HG03442 (cell line): Measurements from ENCODE around the gene YKT6.

Experiments
- ATAC-seq: cut with Tn5 transposase; IDR thresholded peaks from one replicate; pipeline ENCODE4 v1.9.1; 2021; ENCODE audit warnings: mild to moderate bottlenecking, moderate library complexity; ENCODE audit not compliant: unreplicated experiment

The YKT6 gene

DNA sequence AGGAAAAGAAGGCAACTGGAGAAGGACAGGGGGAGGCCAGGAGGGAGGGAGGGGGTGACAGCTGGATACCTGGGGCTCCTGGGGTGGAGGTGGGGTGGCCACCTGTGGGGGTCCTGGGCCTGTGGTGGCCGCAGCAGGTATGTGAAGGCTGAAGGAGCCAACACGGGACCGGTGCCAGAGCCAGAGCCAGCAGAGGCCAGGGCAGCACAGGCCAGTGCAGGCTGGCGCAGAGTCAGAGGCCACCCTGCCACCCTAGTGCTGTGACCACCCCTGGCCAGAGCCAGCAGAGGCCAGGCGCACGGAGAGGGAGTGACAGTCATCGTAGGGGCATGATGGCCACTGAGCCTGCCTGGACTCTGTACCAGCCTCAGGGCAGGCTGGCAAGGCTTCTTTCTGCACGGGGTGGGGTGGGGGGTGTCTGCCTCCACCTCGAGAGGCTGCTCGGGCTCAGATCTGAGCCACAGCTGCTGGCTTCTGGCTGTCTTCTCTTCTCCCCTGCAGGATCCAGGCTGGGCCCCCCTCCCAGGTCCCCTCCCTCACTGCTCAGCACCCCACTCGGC is 28.8 kb downstream of the YKT6 start:
- no peak for ATAC-seq

DNA sequence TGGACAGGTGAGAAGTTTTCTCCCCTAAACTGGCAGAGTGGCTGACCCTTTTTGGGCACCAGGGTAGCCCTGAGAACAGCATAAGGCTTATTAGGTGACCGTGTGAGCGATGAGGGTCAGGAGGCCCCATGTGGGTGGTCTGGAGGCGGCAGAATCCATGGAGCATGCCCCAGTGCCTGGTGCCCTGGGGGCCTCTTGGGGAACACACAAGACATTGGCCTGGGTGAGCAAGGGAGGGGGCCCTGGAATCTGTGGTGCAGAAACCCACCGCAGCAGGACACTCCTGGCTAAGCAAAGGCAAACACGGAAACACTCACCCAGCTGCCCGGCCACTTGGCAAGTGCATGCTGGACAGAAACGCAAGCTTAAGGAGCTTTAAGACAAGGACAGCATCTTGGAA is 29.5 kb downstream of the YKT6 start:
- no peak for ATAC-seq

DNA sequence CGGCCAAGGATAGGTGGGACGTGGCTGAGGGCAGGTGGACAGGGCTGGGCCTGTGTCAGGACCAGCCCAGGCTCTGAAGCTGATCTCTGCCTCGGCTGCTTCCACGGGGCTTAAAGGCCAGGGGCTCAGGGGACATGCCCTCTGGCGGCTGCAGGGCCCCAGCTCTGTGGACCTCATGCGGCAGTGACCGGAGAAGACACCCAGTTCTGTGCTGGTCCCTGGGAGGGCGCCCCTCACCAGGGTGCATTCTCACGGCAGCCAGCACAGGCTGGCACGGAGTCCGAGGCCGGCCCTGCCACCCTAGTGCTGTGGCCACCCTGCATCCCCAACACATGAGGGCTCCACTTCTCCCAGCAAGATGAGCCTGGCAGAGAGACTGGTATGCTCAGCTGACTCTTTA is 30.3 kb downstream of the YKT6 start:
- ATAC-seq, result no peak

DNA sequence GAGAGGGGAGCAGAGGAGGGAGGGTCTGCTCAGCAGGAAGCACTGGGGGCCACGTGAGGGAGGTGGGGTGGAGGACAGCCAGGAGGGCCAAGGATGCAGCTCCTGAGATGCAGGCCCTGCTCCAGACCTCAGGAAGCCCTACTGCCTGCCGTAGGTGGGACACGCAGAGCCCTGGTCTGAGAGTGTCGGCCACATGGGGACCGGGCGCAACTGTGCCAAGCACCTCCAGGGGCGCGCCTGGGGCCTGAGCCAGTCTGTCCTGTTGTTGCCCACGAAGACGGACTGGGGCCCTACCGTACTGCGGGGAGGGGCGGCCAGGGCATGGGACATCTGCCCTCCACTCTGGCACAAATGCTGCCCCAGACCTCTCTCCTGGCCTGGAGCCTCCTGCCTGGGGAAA is 31.6 kb downstream of the YKT6 start:
- no peak for ATAC-seq

DNA sequence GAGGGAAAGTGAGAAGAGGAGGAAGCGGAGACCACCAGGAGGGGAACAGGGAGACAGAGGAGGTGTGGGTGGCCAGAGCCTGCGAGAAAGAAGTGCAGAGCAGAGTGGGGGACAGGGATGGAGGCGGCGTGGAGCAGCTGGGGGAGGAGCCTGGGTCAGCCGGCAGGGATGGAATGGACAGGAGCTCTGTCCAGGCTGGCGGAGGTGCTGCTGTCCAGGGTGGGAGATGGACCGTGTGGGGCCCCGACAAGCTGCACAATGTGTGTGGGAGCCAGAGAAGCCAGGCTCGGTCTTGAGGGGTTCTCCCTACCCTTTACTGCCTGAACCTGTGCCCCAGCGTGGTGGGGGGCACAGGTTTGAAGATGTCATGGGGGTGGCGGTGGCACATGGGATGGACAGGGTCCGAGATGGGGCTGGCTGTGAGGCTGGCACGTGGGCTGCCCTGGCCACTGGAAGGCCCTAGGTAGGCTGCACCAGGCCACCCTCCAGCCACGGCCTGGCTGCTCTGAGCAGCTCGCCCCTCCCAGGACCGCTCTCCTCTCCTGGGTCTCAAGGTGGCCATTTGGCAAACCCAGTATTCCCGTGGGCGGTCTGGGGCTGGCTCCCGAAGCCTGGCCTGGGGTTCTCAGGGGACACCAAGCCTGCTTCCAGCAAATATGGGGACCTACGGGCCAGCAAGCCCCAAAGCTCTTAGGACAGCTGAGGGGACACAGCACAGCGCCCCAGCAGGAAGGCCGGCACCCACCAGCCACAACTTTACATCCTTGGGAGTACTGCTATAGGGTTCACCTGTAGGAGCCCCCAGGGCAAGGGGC is 32.3 kb downstream of the YKT6 start:
- ATAC-seq, result no peak

DNA sequence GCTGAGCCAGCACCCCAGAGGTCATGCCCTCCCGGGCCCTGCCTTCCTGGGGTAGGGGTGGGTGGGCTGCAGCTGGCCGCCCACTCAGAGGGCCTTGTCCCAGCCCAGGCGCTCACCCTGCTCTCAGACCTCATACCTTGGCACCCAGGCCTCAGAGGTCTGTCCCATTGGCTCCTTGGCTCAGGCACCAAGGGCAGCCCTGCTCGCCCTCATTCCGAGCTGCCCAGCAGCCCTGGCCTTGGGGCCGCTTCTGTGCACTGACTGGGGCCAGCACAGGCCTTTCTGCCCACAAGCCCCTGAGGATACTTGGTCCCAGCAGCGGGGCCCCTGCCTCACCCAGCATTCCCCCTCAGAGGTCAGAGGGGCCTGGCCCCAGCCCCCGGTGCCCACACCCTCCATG is 34.3 kb downstream of the YKT6 start:
- ATAC-seq, result no peak

DNA sequence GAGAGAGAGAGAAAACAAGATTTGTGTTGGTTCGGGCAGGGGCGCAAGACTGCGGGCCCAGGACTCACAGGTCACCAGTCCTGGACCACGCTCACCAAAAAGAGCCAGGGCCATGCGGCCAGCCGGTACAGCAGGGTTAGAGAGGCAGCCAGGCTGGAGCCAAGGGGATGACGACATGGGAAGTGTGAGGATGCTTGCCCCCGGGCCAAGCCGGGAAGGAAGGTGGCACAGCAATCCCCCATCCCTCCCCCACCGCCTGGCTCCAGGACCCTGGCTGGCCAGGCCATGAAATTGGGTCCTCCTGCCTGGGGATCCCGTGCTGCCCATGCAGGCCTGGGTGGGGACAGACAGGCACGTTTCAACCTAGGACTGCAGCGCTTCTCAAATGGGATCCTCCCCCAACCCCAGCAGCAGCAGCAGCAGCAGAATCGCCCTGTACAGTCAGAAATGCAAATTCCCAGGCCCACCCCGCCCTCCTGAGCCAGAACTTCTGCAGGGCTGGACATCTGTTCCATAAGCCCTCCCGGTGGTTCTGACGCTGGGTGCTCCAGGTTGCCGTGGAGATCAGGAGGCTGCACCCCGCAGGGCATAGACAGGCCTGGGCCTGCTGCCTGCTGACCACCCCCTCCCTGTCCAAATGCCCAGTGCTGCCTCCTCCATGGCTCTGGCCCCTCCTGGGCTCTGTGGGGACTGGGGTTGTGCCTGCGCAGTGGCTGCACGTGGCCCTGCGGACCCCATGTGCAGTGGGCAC is 35.0 kb downstream of the YKT6 start:
- no peak for ATAC-seq

DNA sequence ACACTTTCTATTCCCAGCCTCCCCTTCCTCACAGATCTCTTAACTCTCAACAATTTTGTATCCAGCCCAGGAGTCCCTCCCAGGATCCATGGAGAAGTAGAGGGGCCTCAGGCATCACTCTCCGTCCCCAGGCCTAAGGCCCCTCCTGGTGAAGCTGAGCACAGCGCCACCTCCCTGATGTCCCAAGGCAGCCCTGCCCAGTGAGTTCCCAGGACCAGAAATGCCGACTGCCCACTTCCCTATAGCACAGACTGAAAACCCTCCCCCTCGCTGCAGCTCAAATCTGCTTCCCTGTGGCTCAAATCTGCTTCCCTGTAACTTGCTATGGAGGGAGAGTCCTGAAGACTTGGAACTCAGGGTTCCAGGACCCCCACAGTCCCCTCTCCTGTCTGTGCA is 35.6 kb downstream of the YKT6 start:
- no peak for ATAC-seq

DNA sequence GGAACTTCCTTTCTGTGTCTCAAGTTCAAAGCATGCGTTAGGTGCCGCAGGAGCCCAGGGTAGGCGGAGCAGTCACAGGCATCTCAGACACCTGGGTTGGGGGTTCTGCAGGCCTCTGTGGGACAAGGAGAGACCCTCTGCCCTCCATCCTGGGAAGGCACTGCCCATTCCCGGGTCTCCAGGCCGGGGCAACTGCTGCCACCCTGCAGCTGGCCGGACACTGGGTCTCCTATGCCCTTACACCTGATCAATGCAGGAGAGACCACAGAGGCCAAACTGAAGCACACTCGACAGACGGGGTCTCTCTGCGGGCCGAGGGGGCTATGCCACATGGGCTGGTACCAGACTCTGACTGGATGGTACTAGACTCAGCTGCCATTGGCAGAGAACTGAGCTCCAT is 36.9 kb downstream of the YKT6 start:
- ATAC-seq, result no peak

DNA sequence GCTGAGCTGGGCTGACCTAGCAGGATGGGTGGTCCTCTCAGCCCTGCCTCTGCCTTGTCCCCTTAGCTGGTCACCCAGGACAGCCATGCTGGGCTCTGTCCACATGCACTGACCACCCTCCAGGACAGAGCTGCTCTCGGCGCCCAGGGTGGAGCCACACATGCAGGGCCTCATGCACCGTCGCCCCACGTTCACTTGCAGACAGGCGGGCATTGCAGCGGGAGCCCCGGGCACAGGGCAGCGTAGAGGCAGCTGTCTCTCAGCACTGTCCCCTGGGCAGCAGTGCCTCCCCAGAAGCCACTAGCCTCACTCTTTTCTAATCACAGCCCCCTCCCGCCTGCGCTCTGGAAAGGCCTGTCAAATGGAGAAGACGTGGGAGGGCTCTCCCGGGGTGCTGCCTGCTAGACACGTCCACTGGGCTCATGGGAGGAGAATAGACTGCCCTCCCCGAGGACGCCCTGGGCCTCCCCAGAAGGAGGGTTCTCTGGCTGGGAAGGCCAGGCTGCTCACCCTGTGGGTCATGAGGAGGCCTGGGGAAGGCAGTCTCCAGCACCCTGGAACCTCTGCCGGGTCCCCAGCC is 37.4 kb downstream of the YKT6 start:
- ATAC-seq, result no peak

DNA sequence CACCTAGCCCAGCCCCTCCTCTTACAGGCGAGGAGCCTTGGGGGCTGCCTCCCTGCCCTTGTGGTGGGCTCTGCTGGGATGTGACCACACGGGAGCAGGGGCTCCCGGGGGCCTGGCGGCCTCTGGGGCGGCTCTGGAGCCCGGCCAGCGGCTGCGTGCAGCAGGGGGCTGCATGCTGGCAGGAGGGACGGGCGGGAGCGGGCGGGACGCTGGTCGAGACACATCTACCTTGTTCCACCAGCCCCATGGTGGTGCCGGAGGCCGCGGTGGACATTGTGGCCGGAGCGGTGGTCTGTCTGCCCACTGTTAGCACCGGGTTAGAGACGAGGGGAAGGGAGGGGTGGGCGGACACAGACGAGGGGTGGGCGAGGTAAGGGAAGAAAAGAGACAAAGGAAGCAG is 38.6 kb downstream of the YKT6 start:
- no peak for ATAC-seq

DNA sequence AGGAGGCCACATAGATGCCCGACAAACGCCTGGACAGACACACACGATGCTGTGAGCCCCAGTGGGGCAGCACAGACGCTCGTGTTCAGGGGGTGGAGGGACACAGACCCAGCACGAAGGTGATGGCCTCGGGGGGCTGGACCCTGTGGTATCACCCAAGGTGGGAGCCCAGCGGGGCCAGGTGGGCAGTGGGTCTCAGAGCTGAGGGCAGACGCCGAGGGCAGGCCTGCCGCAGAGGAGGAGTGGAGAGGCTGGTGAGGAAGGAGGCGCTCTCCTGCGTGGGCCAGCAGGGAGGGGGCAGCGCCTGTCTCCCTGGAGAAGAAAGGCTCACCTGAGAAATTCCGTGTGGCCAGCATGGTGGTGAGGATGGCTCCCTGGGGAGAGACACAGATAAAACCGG is 39.6 kb downstream of the YKT6 start:
- ATAC-seq, result no peak

DNA sequence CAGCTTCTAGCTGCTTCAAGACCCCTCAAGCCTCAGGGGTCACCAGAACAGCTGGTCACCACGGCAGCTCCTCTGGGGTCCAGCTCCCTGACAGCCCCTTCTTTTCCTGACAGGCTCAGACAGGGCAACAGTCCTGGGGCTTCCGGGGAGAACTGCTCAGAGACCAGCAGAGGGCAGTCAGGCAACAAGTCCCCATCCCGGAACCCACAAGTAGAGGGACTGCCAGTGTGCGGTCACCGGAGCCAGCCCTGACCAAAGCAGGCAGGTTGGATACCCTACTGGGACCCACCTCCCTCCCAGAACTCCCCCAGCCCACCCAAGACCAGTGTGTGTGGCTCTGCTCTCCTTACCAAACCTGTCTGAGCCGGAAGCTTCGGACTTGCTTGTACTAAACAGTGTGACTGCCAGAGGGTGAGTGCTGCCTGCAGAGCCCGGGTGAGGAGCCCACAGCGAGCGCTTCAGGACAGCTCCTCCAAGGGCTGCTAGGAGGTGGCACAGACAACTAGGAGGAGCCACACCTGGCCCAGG is 40.3 kb downstream of the YKT6 start:
- peak; percentile 67 for ATAC-seq

DNA sequence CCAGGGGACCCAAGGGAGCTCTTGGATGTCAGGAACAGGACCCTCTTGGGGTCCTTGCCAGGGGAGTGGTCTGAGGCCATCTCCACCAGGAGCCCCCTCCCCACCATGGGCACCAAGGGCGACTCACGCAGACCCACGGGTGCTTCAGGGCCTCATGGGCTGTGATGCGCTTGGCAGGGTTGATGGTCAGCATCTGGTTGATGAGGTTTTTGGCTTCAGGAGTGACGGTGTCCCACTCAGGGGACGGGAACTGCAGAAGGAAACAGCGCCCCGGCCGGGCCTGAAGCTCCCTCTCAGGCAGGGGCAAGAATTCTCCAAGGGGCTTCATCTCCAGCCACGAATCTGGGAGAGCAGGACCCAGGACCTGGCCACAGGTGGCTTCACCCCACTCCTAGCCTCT is 41.3 kb downstream of the YKT6 start:
- no peak for ATAC-seq

DNA sequence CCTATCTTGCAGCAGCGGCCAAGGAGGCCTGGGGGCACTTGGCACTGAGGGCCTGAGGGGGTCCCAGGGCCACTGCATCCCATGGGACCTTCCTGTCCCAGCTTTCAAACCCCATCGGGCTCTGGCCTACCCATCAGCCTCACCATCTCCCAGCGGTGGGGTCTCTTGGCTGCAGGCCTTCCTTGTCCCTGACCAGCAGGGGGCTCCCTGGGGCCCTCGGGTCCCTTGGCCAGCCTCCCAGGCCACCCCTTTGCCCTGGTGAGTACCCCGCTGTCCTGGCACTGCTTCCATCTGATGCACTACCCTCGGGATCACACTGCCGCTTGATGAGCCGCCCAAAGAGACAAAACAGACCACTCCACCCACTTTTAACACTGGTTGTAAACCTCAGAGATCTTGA is 43.5 kb downstream of the YKT6 start:
- no peak for ATAC-seq

DNA sequence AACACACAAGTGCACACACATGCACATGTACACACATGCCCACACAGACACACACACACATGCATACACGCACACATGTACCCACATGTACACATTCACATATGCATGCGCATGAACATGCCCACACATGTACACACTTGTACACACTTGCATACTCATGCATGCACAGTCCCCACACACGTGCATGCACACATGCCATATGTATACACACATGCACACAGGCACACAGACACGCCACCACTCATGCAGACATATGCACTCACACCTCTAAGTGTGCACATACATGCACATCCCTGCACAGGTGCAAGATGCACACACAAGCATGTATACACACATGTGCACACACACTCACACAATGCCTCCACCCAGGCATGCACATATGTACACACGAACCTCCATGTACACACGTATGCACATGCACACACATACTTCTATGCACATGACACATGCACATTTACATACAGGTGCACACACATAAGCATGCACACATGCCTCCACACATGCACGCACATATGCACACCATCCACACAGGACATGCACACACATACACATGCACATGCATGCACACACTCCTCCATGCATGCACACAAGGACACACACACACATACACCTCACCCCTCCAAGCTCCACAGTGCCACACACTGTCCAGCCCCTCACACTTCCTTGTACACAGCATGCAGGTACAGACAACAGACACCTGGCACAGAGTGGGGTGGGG is 45.8 kb downstream of the YKT6 start:
- no peak for ATAC-seq

DNA sequence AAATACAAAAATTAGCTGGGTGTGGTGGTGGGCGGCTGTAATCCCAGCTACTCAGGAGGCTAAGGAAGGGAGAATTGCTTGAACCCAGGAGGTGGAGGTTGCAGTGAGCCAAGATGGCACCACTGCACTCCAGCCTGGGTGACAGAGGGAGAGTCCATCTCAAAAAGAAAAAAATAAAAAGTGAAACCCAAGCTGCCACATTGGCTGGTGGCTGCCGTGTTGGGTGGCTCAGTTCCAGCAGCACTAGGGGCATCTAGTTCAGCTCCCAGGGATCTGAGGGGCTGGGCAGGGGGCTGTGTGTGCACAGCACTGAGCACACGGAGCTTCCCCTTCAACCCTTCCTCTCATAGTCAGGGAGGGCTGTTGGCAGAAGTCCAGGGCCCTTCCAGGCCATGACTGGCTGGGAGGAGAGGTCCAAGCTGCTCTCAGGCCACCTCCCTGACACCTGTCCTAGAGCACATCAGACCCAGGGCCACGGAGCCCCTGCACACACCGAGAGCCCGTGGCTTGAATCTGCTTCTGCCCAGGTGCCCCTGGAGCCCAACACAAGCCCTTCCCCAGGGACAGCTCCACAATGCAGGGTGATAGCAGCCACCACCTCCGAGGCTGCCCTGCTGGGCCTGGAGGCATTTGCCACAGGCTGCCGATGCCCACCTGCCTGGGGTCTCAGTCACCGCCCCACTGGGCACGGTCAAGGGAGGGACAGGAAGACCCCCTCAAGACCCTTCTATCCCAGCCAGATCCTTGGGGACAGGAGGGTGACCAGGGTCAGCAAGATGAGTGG is 47.3 kb downstream of the YKT6 start:
- no peak for ATAC-seq

DNA sequence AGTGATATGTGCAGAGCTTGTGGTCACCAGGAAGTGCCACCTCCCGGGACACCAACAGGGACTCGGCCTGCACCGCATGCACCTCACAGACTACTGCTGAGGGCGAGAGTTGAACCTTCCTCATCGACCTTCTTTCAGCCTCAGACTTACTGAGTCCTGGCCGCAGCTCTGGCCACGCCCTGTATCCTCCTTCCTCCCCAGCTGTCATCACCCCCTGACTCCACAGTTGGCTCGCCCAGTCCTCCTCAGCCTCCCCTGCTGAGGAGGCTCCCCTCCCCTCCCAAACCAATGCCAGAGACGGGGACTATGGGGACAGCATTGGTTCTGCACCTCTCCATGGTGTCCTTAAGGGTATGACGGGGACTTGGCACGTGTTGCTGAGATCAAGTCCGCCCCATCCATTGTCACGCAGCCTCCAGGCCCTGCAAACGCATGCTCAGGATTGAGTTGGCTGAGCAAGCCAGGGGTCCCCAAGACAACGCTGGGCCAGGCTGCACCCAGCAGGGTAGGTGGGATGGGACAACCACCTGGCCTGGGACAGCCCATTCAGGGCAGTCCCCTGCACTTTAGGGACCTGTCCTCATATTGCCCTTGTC is 49.0 kb downstream of the YKT6 start:
- ATAC-seq, result no peak

DNA sequence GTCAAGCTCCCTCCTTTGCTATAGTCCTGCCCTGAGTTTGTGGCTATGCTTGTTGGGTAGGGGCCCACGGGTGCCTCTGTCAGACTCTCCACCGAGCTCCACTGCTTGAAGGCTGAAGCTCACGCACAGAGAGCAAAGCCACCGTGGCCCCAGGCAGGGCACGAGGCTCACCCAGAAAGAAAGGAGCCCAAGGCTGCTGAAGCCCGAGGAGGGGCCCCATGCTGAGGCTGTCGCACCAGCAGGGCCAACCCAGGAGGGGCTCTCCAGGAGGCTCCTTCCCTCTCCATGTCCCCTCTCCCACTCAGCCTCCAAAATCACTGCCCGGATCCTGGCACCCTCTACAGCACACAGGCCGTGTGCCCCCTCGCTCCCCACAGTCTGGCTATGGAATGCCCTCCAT is 50.5 kb downstream of the YKT6 start:
- no peak for ATAC-seq

DNA sequence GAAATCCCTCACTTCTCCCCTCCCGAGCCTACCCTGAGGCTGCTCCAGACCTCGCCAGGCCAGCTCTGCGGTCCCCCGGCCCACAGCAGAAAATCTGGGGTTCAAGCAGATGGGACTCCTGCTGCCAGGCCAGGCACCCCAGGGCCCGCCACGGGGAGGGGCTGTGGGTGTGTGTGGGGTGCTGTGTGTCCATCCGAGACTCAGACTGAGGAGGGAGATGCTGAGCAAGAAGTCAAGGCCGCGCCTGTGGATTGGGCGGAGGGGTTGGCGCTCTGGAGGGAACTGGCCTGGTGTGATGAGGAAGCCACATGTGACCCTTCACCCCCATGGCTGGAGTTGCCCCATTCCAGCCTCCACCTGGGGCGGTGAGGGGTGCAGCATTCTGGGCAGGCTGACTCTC is 51.1 kb downstream of the YKT6 start:
- ATAC-seq, result no peak
